Sigmoid colon (tissue), 3 donors: ENCODE results near the gene LUC7L2.

Source experiments
- CTCF ChIP-seq, 4 experiments: fragments of 450-650 bp in 3 of 4; fragments of 200-600 bp in 1 of 4; IDR thresholded peaks; one replicate each; pipeline ENCODE4 v1.5.1; 2016 to 2019; ENCODE audit warnings: antibody characterized with exemption in 4 of 4, mild to moderate bottlenecking in 3 of 4, moderate library complexity in 2 of 4
- POLR2A ChIP-seq, 2 donors: fragments of 450-650 bp; IDR thresholded peaks; one replicate each; pipeline ENCODE4 v1.6.1; 2016; ENCODE audit warnings: antibody characterized with exemption in 2 of 2, mild to moderate bottlenecking in 2 of 2, moderate library complexity in 2 of 2

- no peak for TF ChIP-seq CTCF (IDR thresholded peaks at IDR 0.05)
- no peak for TF ChIP-seq POLR2A (IDR thresholded peaks at IDR 0.05)
Observed at GRCh38 chr7:139397192-139397591, 37.5 kb downstream of the LUC7L2 start.
